ENCODE data around the gene NTF3.

NTF3 gene

GRCh38 chr12:5432011-5432400, at the start of gene NTF3:
TSS of gene NTF3 (plus strand) at chr12:5432108. CDS start at chr12:5432325, 217 bp downstream.
- Histone ChIP-seq H3K27me3 (peaks cover 10% of the 10 kb centered on the region; the same call in 1 of the 2 replicates), H3K4me1 (no peaks in the 10 kb centered on the region), H3K4me3 (no peak within 1 kb of the TSS), H3K27ac (no peak within 1 kb of the TSS), H3K9ac (no peak within 1 kb of the TSS), H3K9me3 (peaks cover 17% of the 10 kb centered on the region; the same call in 1 of the 2 replicates), H3K36me3 (no peaks in the 10 kb centered on the region), H4K20me1 (no peaks in the 10 kb centered on the region), H3K4me2 (no peak within 1 kb of the TSS)
- no peak for TF ChIP-seq Cebpa-rat (IDR thresholded peaks at IDR 0.05)

- Histone ChIP-seq H3K27me3 (no peaks in the 10 kb centered on the region), H3K4me2 (no peak overlapping the region), H3K9me3 (no peaks in the 10 kb centered on the region), H4K20me1 (no peaks in the 10 kb centered on the region), H3K36me3 (no peaks in the 10 kb centered on the region), H3K27ac (no peak overlapping the region), H3K4me3 (no peak overlapping the region), H3K4me1 (no peaks in the 10 kb centered on the region), H3K9ac (no peak overlapping the region)
- no peak for TF ChIP-seq Cebpa-rat (IDR thresholded peaks at IDR 0.05)
Observed at GRCh38 chr12:5384015-5384414, 47.9 kb upstream of the NTF3 start.

GRCh38 chr12:5388581-5389535, 43.0 kb upstream of the NTF3 start:
- no peak for TF ChIP-seq Cebpa-rat (IDR thresholded peaks at IDR 0.05)
- no peaks in the 10 kb centered on the region for H3K4me1 ChIP-seq
- H3K27me3 ChIP-seq, result no peaks in the 10 kb centered on the region
- H3K36me3 ChIP-seq, result no peaks in the 10 kb centered on the region
- no peak overlapping the region for H3K9ac ChIP-seq
- no peaks in the 10 kb centered on the region for H3K9me3 ChIP-seq
- H3K27ac ChIP-seq, result no peak overlapping the region
- H3K4me3 ChIP-seq, result no peak overlapping the region
- no peaks in the 10 kb centered on the region for H4K20me1 ChIP-seq
- H3K4me2 ChIP-seq, result no peak overlapping the region

GRCh38 chr12:5390174-5390799, 41.6 kb upstream of the NTF3 start:
- no peak overlapping the region for H3K9ac ChIP-seq
- H3K27me3 ChIP-seq, result no peaks in the 10 kb centered on the region
- H3K9me3 ChIP-seq, result no peaks in the 10 kb centered on the region
- TF ChIP-seq Cebpa-rat (IDR thresholded peaks at IDR 0.05), result no peak
- H4K20me1 ChIP-seq, result no peaks in the 10 kb centered on the region
- H3K36me3 ChIP-seq, result no peaks in the 10 kb centered on the region
- H3K4me1 ChIP-seq, result no peaks in the 10 kb centered on the region
- H3K27ac ChIP-seq, result no peak overlapping the region
- no peak overlapping the region for H3K4me3 ChIP-seq
- no peak overlapping the region for H3K4me2 ChIP-seq

- H3K9me3 ChIP-seq, result no peaks in the 10 kb centered on the region
- H3K4me2 ChIP-seq, result no peak overlapping the region
- no peak overlapping the region for H3K27ac ChIP-seq
- no peaks in the 10 kb centered on the region for H3K36me3 ChIP-seq
- H3K27me3 ChIP-seq, result no peaks in the 10 kb centered on the region
- no peaks in the 10 kb centered on the region for H4K20me1 ChIP-seq
- no peak overlapping the region for H3K9ac ChIP-seq
- TF ChIP-seq Cebpa-rat (IDR thresholded peaks at IDR 0.05), result no peak
- H3K4me1 ChIP-seq, result no peaks in the 10 kb centered on the region
- H3K4me3 ChIP-seq, result no peak overlapping the region
Observed at GRCh38 chr12:5391653-5392052, 40.3 kb upstream of the NTF3 start.

- Histone ChIP-seq H4K20me1 (no peaks in the 10 kb centered on the region), H3K9me3 (no peaks in the 10 kb centered on the region), H3K4me3 (no peak overlapping the region), H3K9ac (no peak overlapping the region), H3K36me3 (no peaks in the 10 kb centered on the region), H3K4me2 (no peak overlapping the region), H3K27ac (no peak overlapping the region), H3K27me3 (no peaks in the 10 kb centered on the region), H3K4me1 (no peaks in the 10 kb centered on the region)
- no peak for TF ChIP-seq Cebpa-rat (IDR thresholded peaks at IDR 0.05)
Observed at GRCh38 chr12:5392961-5393360, 38.9 kb upstream of the NTF3 start.

GRCh38 chr12:5395443-5396271, 36.3 kb upstream of the NTF3 start:
- Histone ChIP-seq H3K36me3 (no peaks in the 10 kb centered on the region), H3K4me3 (no peak overlapping the region), H3K9me3 (no peaks in the 10 kb centered on the region), H3K27me3 (no peaks in the 10 kb centered on the region), H3K27ac (no peak overlapping the region), H3K9ac (no peak overlapping the region), H3K4me2 (no peak overlapping the region), H4K20me1 (no peaks in the 10 kb centered on the region), H3K4me1 (peaks cover under 1% of the 10 kb centered on the region; the same call in 1 of the 2 replicates)
- TF ChIP-seq Cebpa-rat (IDR thresholded peaks at IDR 0.05), result no peak

GRCh38 chr12:5396541-5396940, 35.4 kb upstream of the NTF3 start:
- Histone ChIP-seq H3K27me3 (no peaks in the 10 kb centered on the region), H3K4me3 (no peak overlapping the region), H3K9me3 (no peaks in the 10 kb centered on the region), H3K27ac (no peak overlapping the region), H3K9ac (no peak overlapping the region), H3K4me1 (peaks cover 10% of the 10 kb centered on the region), H3K36me3 (no peaks in the 10 kb centered on the region), H3K4me2 (no peak overlapping the region), H4K20me1 (no peaks in the 10 kb centered on the region)
- no peak for TF ChIP-seq Cebpa-rat (IDR thresholded peaks at IDR 0.05)

- TF ChIP-seq Cebpa-rat (IDR thresholded peaks at IDR 0.05), result no peak
- no peak overlapping the region for H3K9ac ChIP-seq
- H3K4me1 ChIP-seq, result peaks cover 30% of the 10 kb centered on the region
- no peaks in the 10 kb centered on the region for H4K20me1 ChIP-seq
- H3K4me3 ChIP-seq, result no peak overlapping the region
- no peaks in the 10 kb centered on the region for H3K36me3 ChIP-seq
- no peak overlapping the region for H3K27ac ChIP-seq
- no peaks in the 10 kb centered on the region for H3K9me3 ChIP-seq
- no peak overlapping the region for H3K4me2 ChIP-seq
- no peaks in the 10 kb centered on the region for H3K27me3 ChIP-seq
Observed at GRCh38 chr12:5399266-5399665, 32.6 kb upstream of the NTF3 start.

Data from BLaER1 (cell line).